HG03139 (cell line): ENCODE measurements around the gene LMNTD1.
A peak's percentile ranks its signal among the peaks of the same experiment; 100 is the strongest.
"Not testable (repeated sequence)": the region's sequence is repeated elsewhere in the genome, so short reads cannot be mapped to it uniquely, and the experiment has no call there.

Experiments
- ATAC-seq: cut with Tn5 transposase; IDR thresholded peaks from one replicate; pipeline ENCODE4 v1.9.1; 2021; ENCODE audit not compliant: unreplicated experiment

Gene LMNTD1

GRCh38 chr12:25493682-25494081, 59.4 kb downstream of the LMNTD1 start:
- no peak for ATAC-seq

- ATAC-seq: no peak
These were observed 61.4 kb downstream of the LMNTD1 start for GRCh38 chr12:25491396-25492325.

- not testable (repeated sequence) for ATAC-seq
These were observed 63.9 kb downstream of the LMNTD1 start for GRCh38 chr12:25488956-25489870.

- ATAC-seq: no peak
These were observed 70.5 kb downstream of the LMNTD1 start for GRCh38 chr12:25482625-25483024.

GRCh38 chr12:25480145-25480544, 72.9 kb downstream of the LMNTD1 start:
- ATAC-seq: no peak

- no peak for ATAC-seq
These were observed 75.9 kb downstream of the LMNTD1 start for GRCh38 chr12:25477217-25477616.

GRCh38 chr12:25472453-25472852, 80.6 kb downstream of the LMNTD1 start:
- no peak for ATAC-seq

- ATAC-seq: no peak
These were observed 83.2 kb downstream of the LMNTD1 start for GRCh38 chr12:25469861-25470260.

- no peak for ATAC-seq
These were observed 83.7 kb downstream of the LMNTD1 start for GRCh38 chr12:25469368-25469767.

- ATAC-seq: no peak
These were observed 89.6 kb downstream of the LMNTD1 start for GRCh38 chr12:25463521-25463920.

- ATAC-seq: no peak
These were observed 90.1 kb downstream of the LMNTD1 start for GRCh38 chr12:25463005-25463404.

GRCh38 chr12:25459541-25459951, 93.5 kb downstream of the LMNTD1 start:
- ATAC-seq: peak; percentile 96

- ATAC-seq: no peak
These were observed 95.0 kb downstream of the LMNTD1 start for GRCh38 chr12:25458047-25458552.

- no peak for ATAC-seq
These were observed 96.6 kb downstream of the LMNTD1 start for GRCh38 chr12:25456474-25456873.

- no peak for ATAC-seq
These were observed 97.4 kb downstream of the LMNTD1 start for GRCh38 chr12:25455696-25456095.

GRCh38 chr12:25449007-25449406, 104.1 kb downstream of the LMNTD1 start:
- ATAC-seq: no peak

- no peak for ATAC-seq
These were observed 106.0 kb downstream of the LMNTD1 start for GRCh38 chr12:25447046-25447445.

- ATAC-seq: no peak
These were observed 114.4 kb downstream of the LMNTD1 start for GRCh38 chr12:25438638-25439037.

GRCh38 chr12:25436206-25437030, 116.7 kb downstream of the LMNTD1 start:
- no peak for ATAC-seq

GRCh38 chr12:25435431-25435830, 117.7 kb downstream of the LMNTD1 start:
- ATAC-seq: no peak

- ATAC-seq: no peak
These were observed 118.6 kb downstream of the LMNTD1 start for GRCh38 chr12:25434515-25434914.
